Right lobe of liver (tissue), 4 donors: ENCODE data around the gene DLG3.
"Not testable (repeated sequence)": the region's sequence is repeated elsewhere in the genome, so short reads cannot be mapped to it uniquely, and the experiment has no call there.

Experiments
- CTCF ChIP-seq, 4 donors: fragments of 200-600 bp in 3 of 4; fragments of 450-650 bp in 1 of 4; IDR thresholded peaks; one replicate each; pipeline versions ENCODE4 v1.5.1 to v1.8.0; 2016 to 2022; ENCODE audit warnings: antibody characterized with exemption in 4 of 4, mild to moderate bottlenecking in 2 of 4
- POLR2A ChIP-seq: fragments of 450-650 bp; IDR thresholded peaks from one replicate; pipeline ENCODE4 v1.6.1; 2017; ENCODE audit warnings: antibody characterized with exemption, mild to moderate bottlenecking
- donor health status: DM: no; HTN: no; CAD: no.
- donor health status: DM: no; HTN: no; CAD: no.
- donor health status: DM: no; HTN: yes; CAD: no.

- not testable (repeated sequence) for TF ChIP-seq CTCF (IDR thresholded peaks at IDR 0.05); POLR2A
Observed at GRCh38 chrX:70400181-70400580, 44.5 kb upstream of the DLG3 start.
